Erythroblast (primary cell): ENCODE measurements around the gene MTG2.

Experiments
- GATA1 ChIP-seq: IDR thresholded peaks from 2 replicates; pipeline ENCODE4 v1.6.1; 2011; ENCODE audit warnings: low read depth, mild to moderate bottlenecking, control low read depth, low read length, moderate library complexity
- POLR2A ChIP-seq: IDR thresholded peaks from 2 replicates; pipeline ENCODE4 v1.6.1; 2011; ENCODE audit warnings: mild to moderate bottlenecking, low read length

- no peak for TF ChIP-seq POLR2A
- no peak for TF ChIP-seq GATA1
These were observed 61.8 kb downstream of the MTG2 start for GRCh38 chr20:62244644-62245108.
